Measurements from ENCODE around the gene ATG4B.

DNA sequence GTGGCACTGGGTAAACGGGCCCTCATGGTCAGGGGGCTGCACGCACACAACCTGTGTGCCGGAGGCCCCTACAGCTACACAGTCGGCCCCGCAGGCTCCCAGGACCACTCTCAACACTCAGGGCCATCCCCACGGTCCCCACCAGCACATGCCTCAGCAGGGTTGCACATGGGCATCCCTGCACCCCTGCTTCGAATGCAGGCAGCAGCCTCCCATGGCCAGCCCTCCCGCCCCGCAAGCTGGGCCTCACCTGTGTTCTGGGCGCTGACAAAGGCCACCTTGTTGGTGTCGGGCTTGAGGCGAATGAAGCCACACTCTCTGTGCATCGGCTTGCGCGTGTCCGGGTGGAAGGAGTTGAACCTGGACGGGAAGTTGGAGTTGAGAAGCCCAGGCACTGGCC is 34.8 kb upstream of the ATG4B start:
- TF ChIP-seq CTCF (IDR thresholded peaks at IDR 0.05; ENCODE audit: control extremely low read depth in 1 of 3, insufficient read depth in 1 of 3, low read depth in 1 of 3, low read length in 3 of 3) (no peak), TAF7 (optimal IDR thresholded peaks at IDR 0.05; ENCODE audit: borderline replicate concordance, low read depth, low read length) (no peak), TEAD4 (IDR thresholded peaks at IDR 0.05; ENCODE audit: low read depth, low read length) (no peak), POLR2A (IDR thresholded peaks at IDR 0.05; ENCODE audit: control extremely low read depth in 1 of 2, low read depth in 2 of 2, low read length in 2 of 2) (no peak), JUND (IDR thresholded peaks at IDR 0.05; ENCODE audit: low read length) (no peak), RFX5 (IDR thresholded peaks at IDR 0.05; ENCODE audit: borderline replicate concordance, low read depth, low read length) (no peak), GABPA (IDR thresholded peaks at IDR 0.05; ENCODE audit: borderline replicate concordance, insufficient read depth, low read length) (no peak), USF2 (IDR thresholded peaks at IDR 0.05; ENCODE audit: low read length) (no peak)
- TF ChIP-seq, protein P1, sequence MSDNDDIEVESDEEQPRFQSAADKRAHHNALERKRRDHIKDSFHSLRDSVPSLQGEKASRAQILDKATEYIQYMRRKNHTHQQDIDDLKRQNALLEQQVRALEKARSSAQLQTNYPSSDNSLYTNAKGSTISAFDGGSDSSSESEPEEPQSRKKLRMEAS (IDR thresholded peaks at IDR 0.05) = no peak

Measured in H1 (cell line).